Measurements from ENCODE around the gene TSPEAR. TPM values are rescaled to one million over a fixed set of nuclear protein-coding genes. Genes with fewer than 3 reads are reported as not detected.
A peak's percentile ranks its signal among the peaks of the same experiment; 100 is the strongest.

Gene TSPEAR
- total RNA-seq, 2 donors from 2014 or later: 1.5 to 6.0 TPM

DNA sequence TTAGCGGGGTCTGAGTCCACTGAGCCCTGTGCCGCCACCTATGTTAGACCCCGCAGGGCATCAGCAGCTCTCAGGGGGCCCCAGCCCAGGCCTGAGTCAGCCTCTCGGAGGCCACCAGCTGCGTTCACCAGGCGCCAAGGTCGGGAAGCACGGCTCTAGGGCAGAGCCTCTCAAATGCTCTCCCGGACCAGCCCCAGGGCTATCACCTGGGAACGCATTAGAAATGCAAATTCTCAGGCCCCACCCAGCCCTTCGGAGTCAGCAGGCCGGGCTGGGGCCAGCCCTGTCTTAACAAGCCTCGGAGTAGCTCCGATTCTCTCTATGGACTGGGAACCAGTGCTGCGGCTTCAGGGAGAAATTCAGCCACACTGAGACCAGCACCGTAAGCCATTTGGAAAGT is 37.2 kb upstream of the TSPEAR start:
- no peaks in the 10 kb centered on the region for H3K36me3 ChIP-seq (ENCODE audit: control insufficient read depth, insufficient read depth, low read length)
- H3K4me1 ChIP-seq (ENCODE audit: control insufficient read depth, insufficient read depth, low read length): no peaks in the 10 kb centered on the region
- Mint-ChIP-seq H3K36me3 (ENCODE audit: low read depth) (no peaks in the 10 kb centered on the region), H3K27me3 (ENCODE audit: insufficient read depth) (peaks cover 29% of the 10 kb centered on the region), H3K27ac (peak overlapping the region; percentile 65), H3K9me3 (peaks cover 11% of the 10 kb centered on the region), H3K4me3 (peak overlapping the region; percentile 46), H3K4me1 (peaks cover 18% of the 10 kb centered on the region)
- TF ChIP-seq, protein P1, sequence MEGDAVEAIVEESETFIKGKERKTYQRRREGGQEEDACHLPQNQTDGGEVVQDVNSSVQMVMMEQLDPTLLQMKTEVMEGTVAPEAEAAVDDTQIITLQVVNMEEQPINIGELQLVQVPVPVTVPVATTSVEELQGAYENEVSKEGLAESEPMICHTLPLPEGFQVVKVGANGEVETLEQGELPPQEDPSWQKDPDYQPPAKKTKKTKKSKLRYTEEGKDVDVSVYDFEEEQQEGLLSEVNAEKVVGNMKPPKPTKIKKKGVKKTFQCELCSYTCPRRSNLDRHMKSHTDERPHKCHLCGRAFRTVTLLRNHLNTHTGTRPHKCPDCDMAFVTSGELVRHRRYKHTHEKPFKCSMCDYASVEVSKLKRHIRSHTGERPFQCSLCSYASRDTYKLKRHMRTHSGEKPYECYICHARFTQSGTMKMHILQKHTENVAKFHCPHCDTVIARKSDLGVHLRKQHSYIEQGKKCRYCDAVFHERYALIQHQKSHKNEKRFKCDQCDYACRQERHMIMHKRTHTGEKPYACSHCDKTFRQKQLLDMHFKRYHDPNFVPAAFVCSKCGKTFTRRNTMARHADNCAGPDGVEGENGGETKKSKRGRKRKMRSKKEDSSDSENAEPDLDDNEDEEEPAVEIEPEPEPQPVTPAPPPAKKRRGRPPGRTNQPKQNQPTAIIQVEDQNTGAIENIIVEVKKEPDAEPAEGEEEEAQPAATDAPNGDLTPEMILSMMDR (conservative IDR thresholded peaks at IDR 0.05): peak; percentile 6
- WGBS, 2 experiments (ENCODE audit: insufficient coverage in 1 of 2, insufficient read length in 1 of 2): 30 to 38% methylated on average over 12 to 16 of the region's 16 CpGs
- H3K27ac ChIP-seq (ENCODE audit: low read depth, low read length): no peak overlapping the region
- no peak overlapping the region for H3K4me3 ChIP-seq (ENCODE audit: low read length)
- H3K9me3 ChIP-seq (ENCODE audit: control insufficient read depth, low read length): peaks cover 4% of the 10 kb centered on the region
- peak; percentile 93 for DNase-seq
- H3K27me3 ChIP-seq (ENCODE audit: control insufficient read depth, insufficient read depth, low read length, poor library complexity, severe bottlenecking): no peaks in the 10 kb centered on the region
- H3K9ac ChIP-seq (ENCODE audit: extremely low read depth, low read length, poor library complexity, severe bottlenecking): no peak overlapping the region

DNA sequence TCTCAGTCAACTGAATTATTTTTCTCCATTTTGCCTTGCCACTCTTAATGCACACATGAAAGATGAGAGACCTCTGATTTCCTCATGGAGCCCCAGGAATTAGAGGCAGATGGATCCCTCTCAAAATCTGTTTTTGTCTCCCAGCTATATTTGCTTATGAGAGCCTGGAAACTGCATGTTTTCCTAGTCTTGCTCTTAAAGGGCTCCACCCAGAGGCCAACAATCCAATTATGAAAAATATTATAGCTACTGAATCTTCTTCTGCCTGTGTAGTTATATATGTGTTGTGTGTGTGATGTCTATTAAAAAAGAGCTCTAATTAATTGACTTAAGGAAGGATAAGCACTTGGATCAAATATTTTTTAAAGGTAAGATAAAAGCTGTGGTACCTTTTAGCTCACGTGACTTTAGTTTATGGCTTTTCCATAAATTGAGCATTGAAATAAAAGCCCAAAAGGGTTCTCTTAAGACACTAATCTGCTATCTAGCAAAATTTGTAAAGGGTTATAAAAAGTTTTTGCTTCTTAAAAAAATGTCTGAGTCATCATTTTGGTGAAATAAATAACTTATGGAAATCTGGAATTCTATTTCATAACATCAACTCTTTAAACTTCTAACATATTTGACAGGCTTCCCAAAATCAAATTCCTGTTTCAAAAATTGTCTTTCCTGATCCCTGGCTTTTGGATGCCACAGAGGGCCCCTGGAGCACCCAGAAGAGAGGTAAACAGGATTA is 31.2 kb upstream of the TSPEAR start:
- Mint-ChIP-seq H3K4me3 (no peak overlapping the region), H3K27ac (no peak overlapping the region), H3K9me3 (peaks cover 11% of the 10 kb centered on the region), H3K4me1 (no peaks in the 10 kb centered on the region), H3K27me3 (ENCODE audit: insufficient read depth) (peaks cover 11% of the 10 kb centered on the region), H3K36me3 (ENCODE audit: low read depth) (no peaks in the 10 kb centered on the region)
- DNase-seq: no peak
- Histone ChIP-seq H3K9me3 (ENCODE audit: control insufficient read depth, low read length) (peaks cover 22% of the 10 kb centered on the region), H3K36me3 (ENCODE audit: control insufficient read depth, insufficient read depth, low read length) (no peaks in the 10 kb centered on the region), H3K27ac (ENCODE audit: low read depth, low read length) (no peak overlapping the region), H3K27me3 (ENCODE audit: control insufficient read depth, insufficient read depth, low read length, poor library complexity, severe bottlenecking) (no peaks in the 10 kb centered on the region), H3K9ac (ENCODE audit: extremely low read depth, low read length, poor library complexity, severe bottlenecking) (no peak overlapping the region), H3K4me1 (ENCODE audit: control insufficient read depth, insufficient read depth, low read length) (no peaks in the 10 kb centered on the region), H3K4me3 (ENCODE audit: low read length) (no peak overlapping the region)
- TF ChIP-seq, protein P1 (conservative IDR thresholded peaks at IDR 0.05): no peak
- 88 to 100% methylated on average over 1 of the region's 1 CpG for WGBS, 2 experiments (ENCODE audit: insufficient coverage in 1 of 2, insufficient read length in 1 of 2)

DNA sequence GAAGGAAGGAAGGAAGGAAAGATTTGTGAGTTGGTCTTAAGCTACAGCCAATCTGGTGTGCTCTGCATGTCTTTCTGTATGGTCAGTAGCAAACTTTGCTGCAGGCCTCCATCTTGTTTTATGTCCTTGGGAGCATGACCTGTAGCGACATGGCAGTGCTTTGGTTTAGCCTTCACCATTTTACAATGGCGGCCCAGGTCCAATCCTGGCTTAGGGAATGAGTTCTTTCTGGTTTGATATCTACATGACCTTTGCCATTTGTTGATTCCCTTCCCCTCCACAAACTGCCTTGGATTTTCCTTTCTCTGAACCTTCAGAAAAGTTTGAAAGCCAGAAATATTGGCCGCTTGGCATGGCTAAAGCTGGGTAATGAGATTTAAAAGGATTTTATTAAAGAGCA is 30.5 kb upstream of the TSPEAR start:
- H3K9me3 ChIP-seq (ENCODE audit: control insufficient read depth, low read length): peaks cover 22% of the 10 kb centered on the region
- H3K4me3 Mint-ChIP-seq: no peak overlapping the region
- TF ChIP-seq, protein P1 (conservative IDR thresholded peaks at IDR 0.05): no peak
- no peak overlapping the region for H3K27ac Mint-ChIP-seq
- 89 to 96% methylated on average over 2 to 3 of the region's 3 CpGs for WGBS, 2 experiments (ENCODE audit: insufficient coverage in 1 of 2, insufficient read length in 1 of 2)
- H3K4me1 Mint-ChIP-seq: no peaks in the 10 kb centered on the region
- peaks cover 8% of the 10 kb centered on the region for H3K27me3 Mint-ChIP-seq (ENCODE audit: insufficient read depth)
- no peaks in the 10 kb centered on the region for H3K4me1 ChIP-seq (ENCODE audit: control insufficient read depth, insufficient read depth, low read length)
- no peaks in the 10 kb centered on the region for H3K27me3 ChIP-seq (ENCODE audit: control insufficient read depth, insufficient read depth, low read length, poor library complexity, severe bottlenecking)
- no peak overlapping the region for H3K9ac ChIP-seq (ENCODE audit: extremely low read depth, low read length, poor library complexity, severe bottlenecking)
- no peak overlapping the region for H3K4me3 ChIP-seq (ENCODE audit: low read length)
- H3K27ac ChIP-seq (ENCODE audit: low read depth, low read length): no peak overlapping the region
- H3K36me3 Mint-ChIP-seq (ENCODE audit: low read depth): no peaks in the 10 kb centered on the region
- no peak for DNase-seq
- no peaks in the 10 kb centered on the region for H3K36me3 ChIP-seq (ENCODE audit: control insufficient read depth, insufficient read depth, low read length)
- peaks cover 5% of the 10 kb centered on the region for H3K9me3 Mint-ChIP-seq

Data from endodermal cell (in vitro differentiated cells).